ENCODE results near the gene NTHL1.

- no peak for TF ChIP-seq SNAI1 (CRISPR knock-in tag; IDR thresholded peaks at IDR 0.05; ENCODE audit: borderline replicate concordance)
- no peak for TF ChIP-seq ELF4 (CRISPR knock-in tag; IDR thresholded peaks at IDR 0.05; ENCODE audit: borderline replicate concordance)
- TF ChIP-seq CTCF (CRISPR knock-in tag; IDR thresholded peaks at IDR 0.05), result no peak
- no peak for TF ChIP-seq KDM1A (CRISPR knock-in tag; IDR thresholded peaks at IDR 0.05)
- TF ChIP-seq ZNF772 (CRISPR knock-in tag; IDR thresholded peaks at IDR 0.05), result no peak
- no peak for TF ChIP-seq EZH2 (conservative IDR thresholded peaks at IDR 0.05; ENCODE audit: low read depth, low read length)
Measured at GRCh38 chr16:1990101-1990350, 57.6 kb downstream of the NTHL1 start.
